AG10803 (cell line): ENCODE measurements around the gene C16orf89.

ENCODE experiments used
- DNase-seq: peaks from one replicate; pipeline ENCODE4 v3.0.0; 2010; ENCODE audit warnings: low read depth
- H3K4me3 ChIP-seq: 2 replicates; pipeline ENCODE4 v1.5.1; 2011; ENCODE audit warnings: mild to moderate bottlenecking, low read length, control low read depth
- TF ChIP-seq, protein P1 (sequence below): conservative IDR thresholded peaks from 2 replicates; pipeline ENCODE4 v1.5.1; 2011; ENCODE audit warnings: mild to moderate bottlenecking, low read length, control low read depth, inconsistent platforms

The C16orf89 gene

DNA sequence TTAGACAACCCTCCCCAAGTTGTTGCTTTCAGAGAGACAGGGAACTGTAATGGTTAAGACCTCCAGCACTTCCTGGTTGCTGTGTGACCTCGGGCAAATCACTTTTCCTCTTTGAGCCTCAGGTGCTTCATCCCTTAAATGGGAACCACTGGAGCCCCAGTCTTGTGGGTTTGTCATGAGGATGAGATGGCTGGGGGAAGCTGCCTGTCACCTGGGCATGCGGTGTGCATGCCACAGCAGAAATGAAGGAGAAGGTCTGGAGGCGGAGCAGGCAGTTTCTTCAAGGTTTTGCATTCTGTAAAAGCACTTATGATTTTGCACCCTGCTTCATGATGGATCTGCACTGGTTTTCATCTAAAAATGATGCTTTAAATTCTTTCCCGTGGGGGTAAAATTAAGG, 54.1 kb downstream of the C16orf89 start:
- no peak overlapping the region for H3K4me3 ChIP-seq
- DNase-seq = no peak
- TF ChIP-seq, protein P1, sequence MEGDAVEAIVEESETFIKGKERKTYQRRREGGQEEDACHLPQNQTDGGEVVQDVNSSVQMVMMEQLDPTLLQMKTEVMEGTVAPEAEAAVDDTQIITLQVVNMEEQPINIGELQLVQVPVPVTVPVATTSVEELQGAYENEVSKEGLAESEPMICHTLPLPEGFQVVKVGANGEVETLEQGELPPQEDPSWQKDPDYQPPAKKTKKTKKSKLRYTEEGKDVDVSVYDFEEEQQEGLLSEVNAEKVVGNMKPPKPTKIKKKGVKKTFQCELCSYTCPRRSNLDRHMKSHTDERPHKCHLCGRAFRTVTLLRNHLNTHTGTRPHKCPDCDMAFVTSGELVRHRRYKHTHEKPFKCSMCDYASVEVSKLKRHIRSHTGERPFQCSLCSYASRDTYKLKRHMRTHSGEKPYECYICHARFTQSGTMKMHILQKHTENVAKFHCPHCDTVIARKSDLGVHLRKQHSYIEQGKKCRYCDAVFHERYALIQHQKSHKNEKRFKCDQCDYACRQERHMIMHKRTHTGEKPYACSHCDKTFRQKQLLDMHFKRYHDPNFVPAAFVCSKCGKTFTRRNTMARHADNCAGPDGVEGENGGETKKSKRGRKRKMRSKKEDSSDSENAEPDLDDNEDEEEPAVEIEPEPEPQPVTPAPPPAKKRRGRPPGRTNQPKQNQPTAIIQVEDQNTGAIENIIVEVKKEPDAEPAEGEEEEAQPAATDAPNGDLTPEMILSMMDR = no peak

DNA sequence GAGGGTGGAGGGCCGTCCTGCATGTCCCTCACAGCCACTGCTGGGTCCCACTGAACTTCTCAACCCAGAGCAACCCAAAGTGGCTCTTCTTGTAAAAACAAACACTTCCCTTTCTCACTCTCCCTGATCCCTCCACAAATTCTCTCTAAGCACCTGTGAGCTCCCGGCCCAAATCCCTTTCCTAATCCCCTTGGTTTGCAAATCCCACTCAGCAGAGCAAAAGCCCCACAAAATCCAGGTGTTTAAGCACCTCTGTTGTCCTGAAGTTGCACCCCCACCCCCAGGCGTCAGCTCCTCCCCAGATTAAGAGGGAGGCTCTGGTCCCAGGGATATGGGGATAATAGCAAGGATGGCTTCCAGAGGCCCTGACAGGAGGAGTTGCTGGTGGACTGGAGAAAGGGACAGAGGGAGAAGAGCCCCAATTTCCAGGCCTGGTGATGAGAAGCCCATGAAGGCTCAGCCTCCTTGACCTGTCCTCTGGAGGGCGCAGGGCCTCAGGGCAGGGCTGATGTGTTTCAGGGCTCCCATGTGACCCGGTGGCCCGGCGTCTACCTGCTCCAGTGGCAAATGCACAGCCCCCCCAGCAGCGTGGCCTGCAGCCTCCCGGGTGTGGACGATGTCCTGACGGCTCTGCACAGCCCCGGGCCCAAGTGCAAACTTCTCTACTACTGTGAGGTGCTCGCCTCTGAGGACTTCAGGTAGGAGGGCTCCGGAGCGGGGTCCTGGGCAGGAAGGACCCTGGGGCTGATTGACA, 55.0 kb downstream of the C16orf89 start:
- TF ChIP-seq, protein P1 = no peak
- no peak for DNase-seq
- H3K4me3 ChIP-seq = no peak overlapping the region

DNA sequence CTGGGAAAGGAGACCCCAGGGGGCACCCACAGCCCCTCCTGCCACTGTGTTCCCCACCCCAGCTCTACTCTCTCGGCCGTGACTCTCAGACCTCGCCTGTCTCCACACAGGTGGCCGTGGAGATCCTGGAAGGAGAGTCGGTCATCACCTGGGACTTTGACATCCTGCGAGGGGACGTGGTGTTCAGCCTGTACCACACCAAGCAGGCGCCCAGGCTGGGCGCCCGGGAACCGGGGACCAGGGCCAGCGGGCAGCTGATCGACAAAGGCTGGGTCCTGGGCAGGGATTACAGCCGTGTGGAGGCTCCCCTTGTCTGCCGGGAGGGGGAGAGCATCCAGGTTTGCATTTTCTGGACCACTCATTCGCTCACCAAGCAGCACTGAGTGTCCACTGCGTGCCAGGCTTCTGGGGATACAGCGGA, 57.4 kb downstream of the C16orf89 start:
- DNase-seq = no peak
- TF ChIP-seq, protein P1 = no peak
- no peak overlapping the region for H3K4me3 ChIP-seq

DNA sequence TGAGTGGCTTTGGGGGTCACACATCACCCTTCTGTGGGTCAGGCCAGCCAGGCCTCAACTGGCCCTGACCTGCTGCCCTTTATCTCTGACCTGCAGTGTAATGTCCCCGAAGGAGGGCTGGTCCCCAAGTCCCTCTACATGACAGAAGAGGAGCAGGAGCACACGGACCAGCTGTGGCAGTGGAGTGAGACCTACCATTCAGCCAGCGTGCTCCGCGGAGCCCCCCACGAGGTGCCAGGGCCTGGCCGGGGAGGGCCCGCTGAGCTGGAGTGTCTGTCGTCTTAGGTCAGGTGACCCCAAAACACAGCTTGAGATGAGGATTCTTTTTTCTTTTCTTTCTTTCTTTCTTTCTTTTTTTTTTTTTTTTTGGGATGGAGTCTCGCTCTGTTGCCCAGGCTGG, 58.5 kb downstream of the C16orf89 start:
- TF ChIP-seq, protein P1 = no peak
- DNase-seq = no peak
- H3K4me3 ChIP-seq = no peak overlapping the region

DNA sequence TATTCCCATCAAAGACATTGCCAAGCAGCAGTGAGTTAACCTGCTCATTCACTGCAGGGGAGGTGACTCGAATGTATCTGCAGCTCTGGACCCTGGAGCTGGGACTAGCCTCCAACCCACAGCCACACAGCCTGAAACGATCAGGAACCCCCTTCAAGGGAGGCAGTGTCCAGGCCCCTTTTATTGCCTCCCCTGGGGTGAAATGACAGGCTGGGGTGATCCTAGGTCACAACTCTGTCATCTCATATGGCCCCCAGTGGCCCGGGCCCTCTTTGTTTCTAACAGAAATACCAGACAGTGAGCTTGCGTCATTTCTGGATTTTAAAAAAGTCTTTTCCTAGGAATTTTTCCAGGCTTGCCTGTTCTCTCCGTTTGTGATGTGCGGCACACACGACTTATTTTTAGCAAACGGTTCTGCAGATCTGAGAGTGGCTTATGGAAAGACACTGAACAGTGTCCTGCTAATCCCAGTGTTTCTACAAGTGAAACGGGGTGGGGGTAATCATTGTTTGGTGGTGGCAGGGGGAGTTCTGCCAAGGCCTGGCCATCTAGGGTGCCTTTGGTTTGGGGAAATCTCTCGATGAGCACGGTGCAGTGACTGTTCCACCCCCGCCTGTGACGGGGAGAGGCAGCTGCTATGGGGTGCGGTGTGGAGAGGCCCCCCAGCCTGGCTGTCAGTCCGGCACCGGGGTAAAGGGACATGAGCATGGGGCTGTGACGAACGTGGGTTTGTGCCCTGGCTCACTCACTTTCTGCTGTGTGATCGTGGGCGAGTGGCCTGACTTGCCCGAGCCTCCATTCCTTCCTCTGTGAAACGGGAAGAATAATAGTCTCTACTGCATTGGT, 59.2 kb downstream of the C16orf89 start:
- TF ChIP-seq, protein P1 = no peak
- H3K4me3 ChIP-seq = no peak overlapping the region
- DNase-seq = no peak

DNA sequence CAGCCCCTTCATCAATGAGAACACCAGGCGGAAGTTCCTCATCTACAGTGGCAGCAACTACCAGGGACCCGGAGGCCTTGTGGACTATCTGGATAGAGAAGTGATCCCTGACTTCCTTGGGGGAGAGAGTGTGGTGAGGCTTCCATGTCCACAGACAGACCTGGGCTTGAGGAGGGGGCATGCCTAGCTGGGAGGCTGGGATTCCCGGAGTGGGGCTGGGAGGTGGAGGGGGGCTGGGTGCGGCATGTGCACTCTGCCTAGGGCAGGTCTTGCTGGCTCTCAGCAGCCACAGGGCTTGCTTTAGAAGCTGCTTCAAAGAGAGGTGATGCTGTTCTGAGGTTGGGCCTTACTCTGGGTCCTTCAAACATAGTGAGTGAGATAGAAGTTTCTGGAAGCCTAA, 59.8 kb downstream of the C16orf89 start:
- no peak overlapping the region for H3K4me3 ChIP-seq
- TF ChIP-seq, protein P1 = no peak
- no peak for DNase-seq

DNA sequence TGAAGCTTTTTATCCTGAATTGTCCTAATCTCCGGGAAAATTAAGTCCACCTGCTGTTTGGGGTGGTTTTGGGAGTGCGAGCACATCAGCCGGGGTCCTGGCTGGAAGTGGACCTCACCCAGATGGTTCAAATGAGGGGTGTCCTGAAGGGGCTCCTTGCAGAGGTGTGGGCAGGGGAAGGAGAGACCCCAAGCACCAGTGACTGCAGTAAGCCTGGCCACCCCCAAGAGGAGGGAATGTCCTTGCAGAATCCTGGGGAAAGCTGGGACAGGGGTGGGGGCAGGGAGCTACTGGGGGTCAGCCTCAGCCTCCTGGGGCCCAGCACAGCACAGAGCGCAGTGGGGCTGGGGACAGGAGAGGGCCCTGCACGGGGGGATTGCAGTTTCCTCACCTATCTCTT, 61.4 kb downstream of the C16orf89 start:
- TF ChIP-seq, protein P1 = no peak
- H3K4me3 ChIP-seq = no peak overlapping the region
- no peak for DNase-seq
